Sigmoid colon (tissue), 4 donors: ENCODE results near the gene TAF10.

ENCODE experiments used
- CTCF ChIP-seq, 4 experiments: fragments of 450-650 bp in 3 of 4; fragments of 200-600 bp in 1 of 4; IDR thresholded peaks; one replicate each; pipeline ENCODE4 v1.5.1; 2016 to 2019; ENCODE audit warnings: antibody characterized with exemption in 4 of 4, mild to moderate bottlenecking in 3 of 4, moderate library complexity in 2 of 4
- EP300 ChIP-seq, 4 donors: sonication (generic); formaldehyde crosslinking; IDR thresholded peaks; one replicate each; pipeline ENCODE4 v1.6.1; 2017; ENCODE audit warnings: antibody characterized with exemption in 4 of 4
- POLR2A ChIP-seq, 2 donors: fragments of 450-650 bp; IDR thresholded peaks; one replicate each; pipeline ENCODE4 v1.6.1; 2016; ENCODE audit warnings: antibody characterized with exemption in 2 of 2, mild to moderate bottlenecking in 2 of 2, moderate library complexity in 2 of 2

- TF ChIP-seq CTCF (IDR thresholded peaks at IDR 0.05), result no peak
- no peak for TF ChIP-seq POLR2A (IDR thresholded peaks at IDR 0.05)
- peak in 1 of 4 donors; percentile 23 for TF ChIP-seq EP300 (IDR thresholded peaks at IDR 0.05)
These were observed 15.7 kb downstream of the TAF10 start for GRCh38 chr11:6596239-6596877.
